Activated CD4-positive, alpha-beta T cell treated with anti-CD3 and anti-CD28 coated beads, Interleukin-2, amount 10 ng/mL, durations not matched to agents 24 days and 14 days (primary cell): ENCODE measurements around the gene KDM4C. TPM values are rescaled to one million over a fixed set of nuclear protein-coding genes. Genes with fewer than 3 reads are reported as not detected.
"Not testable (repeated sequence)": the region's sequence is repeated elsewhere in the genome, so short reads cannot be mapped to it uniquely, and the experiment has no call there.

Source experiments
- DNase-seq: peaks from one replicate; pipeline ENCODE4 v3.0.0; 2022
- H3K27ac Mint-ChIP-seq: one replicate; pipeline ENCODE4 v1.8.0; 2022; ENCODE audit warnings: mild to moderate bottlenecking, mixed read lengths
- H3K27me3 Mint-ChIP-seq: one replicate; pipeline ENCODE4 v1.8.0; 2022; ENCODE audit warnings: mixed read lengths
- H3K36me3 Mint-ChIP-seq: one replicate; pipeline ENCODE4 v1.8.0; 2022; ENCODE audit warnings: low read depth, mild to moderate bottlenecking, mixed read lengths
- H3K4me1 Mint-ChIP-seq: one replicate; pipeline ENCODE4 v1.8.0; 2021; ENCODE audit warnings: mixed read lengths
- H3K4me3 Mint-ChIP-seq: one replicate; pipeline ENCODE4 v1.8.0; 2022; ENCODE audit warnings: mild to moderate bottlenecking, moderate library complexity, mixed read lengths
- H3K9me3 Mint-ChIP-seq: one replicate; pipeline ENCODE4 v1.8.0; 2021; ENCODE audit warnings: mixed read lengths
- intact Hi-C: fragments of 100-400 bp; cut with micrococcal nuclease; formaldehyde crosslinking; loops from one replicate; pipeline ENCODE4 v1.15.1; 2023
- total RNA-seq: library from RNA; stranded (reverse); gene quantifications from 2 replicates; pipeline ENCODE4 v1.2.3, GENCODE V29; 2022

Gene KDM4C
- total RNA-seq, 1 donor from 2014 or later, result 39.8 TPM

- DNase-seq, result no peak
- peak overlapping the region; percentile 13 for H3K27ac Mint-ChIP-seq
- H3K4me3 Mint-ChIP-seq, result no peak overlapping the region
- H3K4me1 Mint-ChIP-seq, result peaks cover 10% of the 10 kb centered on the region
- H3K36me3 Mint-ChIP-seq, result peaks cover 33% of the 10 kb centered on the region
- no peaks in the 10 kb centered on the region for H3K9me3 Mint-ChIP-seq
- no peaks in the 10 kb centered on the region for H3K27me3 Mint-ChIP-seq
- intact Hi-C loops, result no loop called here
Observed at GRCh38 chr9:7171396-7172153, 413.8 kb downstream of the KDM4C start.

DNA sequence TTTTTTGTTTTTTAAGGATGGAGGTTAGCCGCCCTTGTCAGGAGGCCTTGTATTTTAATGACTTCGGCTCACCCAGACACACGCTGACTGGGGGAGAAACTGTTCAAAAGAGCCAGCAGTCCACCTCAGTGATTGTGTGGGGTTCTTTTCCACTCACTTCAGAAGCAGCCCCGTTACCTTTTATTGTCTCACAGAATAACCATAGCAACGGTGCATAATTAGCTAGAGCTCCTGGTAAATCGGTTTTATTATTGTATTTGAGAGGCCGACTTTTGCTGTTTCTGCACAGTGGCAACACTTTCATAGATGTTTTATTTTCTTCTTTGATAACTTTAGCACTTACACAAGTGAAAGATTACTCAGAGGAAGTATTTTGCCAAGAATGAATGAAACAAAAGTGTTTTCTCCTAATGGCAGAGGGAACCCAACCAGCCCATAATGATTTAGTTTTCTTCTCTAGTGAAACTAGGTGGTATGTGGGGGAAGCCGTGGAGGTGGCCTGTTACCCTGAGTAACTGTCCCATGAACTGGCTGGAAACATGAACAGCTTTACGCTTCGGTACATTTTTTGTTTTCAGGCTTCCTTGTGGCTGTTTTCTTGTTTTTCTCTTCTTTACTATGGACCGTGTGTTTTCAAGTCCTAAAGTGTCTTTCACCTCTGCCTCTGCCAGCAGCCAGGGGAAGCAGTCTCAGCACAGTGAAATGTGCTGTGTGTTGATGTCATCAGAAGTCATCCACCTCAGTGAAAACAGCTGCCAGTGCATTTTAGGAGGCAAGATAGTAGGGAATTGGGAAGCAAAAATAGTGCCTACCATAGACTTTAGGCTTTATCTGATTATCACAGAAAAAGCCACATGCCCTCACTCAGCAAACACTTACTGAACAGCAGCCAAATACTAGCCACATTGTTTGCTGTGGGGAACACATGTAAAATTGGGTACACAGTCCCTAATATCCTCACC lies 414.7 kb downstream of the KDM4C start:
- Mint-ChIP-seq H3K27ac (no peak overlapping the region), H3K36me3 (peaks cover 33% of the 10 kb centered on the region), H3K27me3 (no peaks in the 10 kb centered on the region), H3K4me1 (peaks cover 10% of the 10 kb centered on the region), H3K4me3 (no peak overlapping the region), H3K9me3 (no peaks in the 10 kb centered on the region)
- intact Hi-C loops, result no loop called here
- DNase-seq, result no peak

DNA sequence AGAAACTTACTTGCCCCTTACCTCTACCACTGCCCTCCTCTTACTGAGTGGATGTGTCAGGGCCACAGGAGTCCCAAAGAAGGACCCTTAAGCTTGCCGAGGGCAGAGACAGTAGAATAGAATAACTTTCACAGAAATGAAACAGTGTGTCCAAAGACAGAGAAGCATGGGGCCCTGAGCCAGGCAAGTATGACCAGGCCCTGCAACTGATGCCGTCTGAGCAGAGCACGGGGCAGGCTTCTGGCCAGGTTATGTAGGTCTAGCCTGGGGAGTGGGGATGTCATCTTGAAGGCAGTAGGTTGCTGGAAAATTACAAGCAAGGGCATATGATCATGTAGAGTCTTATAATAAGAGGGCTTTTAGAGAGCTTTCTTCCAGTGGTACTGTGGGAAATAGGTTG lies 415.4 kb downstream of the KDM4C start:
- no peaks in the 10 kb centered on the region for H3K27me3 Mint-ChIP-seq
- H3K9me3 Mint-ChIP-seq, result peaks cover 3% of the 10 kb centered on the region
- H3K36me3 Mint-ChIP-seq, result peaks cover 39% of the 10 kb centered on the region
- no peak overlapping the region for H3K27ac Mint-ChIP-seq
- DNase-seq, result no peak
- intact Hi-C loops, result no loop called here
- peaks cover 13% of the 10 kb centered on the region for H3K4me1 Mint-ChIP-seq
- H3K4me3 Mint-ChIP-seq, result no peak overlapping the region

GRCh38 chr9:7174301-7174700 lies 416.5 kb downstream of the KDM4C start:
- Mint-ChIP-seq H3K9me3 (peaks cover 4% of the 10 kb centered on the region), H3K4me1 (peaks cover 19% of the 10 kb centered on the region), H3K27me3 (no peaks in the 10 kb centered on the region), H3K27ac (no peak overlapping the region), H3K36me3 (peaks cover 36% of the 10 kb centered on the region), H3K4me3 (no peak overlapping the region)
- intact Hi-C loops, result no loop called here
- DNase-seq, result no peak

GRCh38 chr9:7174884-7175283 lies 417.1 kb downstream of the KDM4C start:
- H3K4me3 Mint-ChIP-seq, result no peak overlapping the region
- intact Hi-C loops, result no loop called here
- H3K4me1 Mint-ChIP-seq, result peaks cover 19% of the 10 kb centered on the region
- peaks cover 4% of the 10 kb centered on the region for H3K9me3 Mint-ChIP-seq
- H3K27me3 Mint-ChIP-seq, result no peaks in the 10 kb centered on the region
- no peak overlapping the region for H3K27ac Mint-ChIP-seq
- peaks cover 33% of the 10 kb centered on the region for H3K36me3 Mint-ChIP-seq
- no peak for DNase-seq

- no peaks in the 10 kb centered on the region for H3K27me3 Mint-ChIP-seq
- H3K27ac Mint-ChIP-seq, result no peak overlapping the region
- intact Hi-C loops, result no loop called here
- H3K4me1 Mint-ChIP-seq, result peaks cover 17% of the 10 kb centered on the region
- DNase-seq, result no peak
- H3K36me3 Mint-ChIP-seq, result peaks cover 29% of the 10 kb centered on the region
- H3K9me3 Mint-ChIP-seq, result peaks cover 4% of the 10 kb centered on the region
- H3K4me3 Mint-ChIP-seq, result no peak overlapping the region
Observed at GRCh38 chr9:7176561-7176960, 418.8 kb downstream of the KDM4C start.

DNA sequence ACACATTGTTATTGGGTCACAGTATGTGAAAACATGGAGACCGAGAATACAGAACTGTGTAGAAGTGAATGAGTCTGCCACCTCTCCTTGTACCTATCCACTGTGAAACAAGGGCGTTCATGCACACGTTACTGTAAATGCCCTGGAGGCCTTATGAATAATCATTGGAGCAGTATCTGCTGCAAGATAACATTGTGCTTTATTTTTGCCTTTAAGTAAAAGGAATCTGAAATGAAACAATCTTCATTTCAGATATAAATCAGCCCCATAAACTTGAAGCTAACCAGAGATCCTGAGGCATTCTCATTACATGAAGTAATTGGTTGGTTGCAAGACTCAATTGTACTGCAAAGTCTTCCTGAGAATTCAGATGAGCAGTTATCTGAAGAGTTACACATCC lies 419.6 kb downstream of the KDM4C start:
- H3K27ac Mint-ChIP-seq, result no peak overlapping the region
- DNase-seq, result no peak
- H3K9me3 Mint-ChIP-seq, result peaks cover 4% of the 10 kb centered on the region
- peaks cover 32% of the 10 kb centered on the region for H3K36me3 Mint-ChIP-seq
- H3K4me1 Mint-ChIP-seq, result peaks cover 17% of the 10 kb centered on the region
- no peak overlapping the region for H3K4me3 Mint-ChIP-seq
- H3K27me3 Mint-ChIP-seq, result no peaks in the 10 kb centered on the region
- intact Hi-C loops, result no loop called here

- intact Hi-C loops, result no loop called here
- H3K27me3 Mint-ChIP-seq, result no peaks in the 10 kb centered on the region
- no peak overlapping the region for H3K27ac Mint-ChIP-seq
- peaks cover 6% of the 10 kb centered on the region for H3K9me3 Mint-ChIP-seq
- no peak overlapping the region for H3K4me3 Mint-ChIP-seq
- H3K36me3 Mint-ChIP-seq, result peaks cover 32% of the 10 kb centered on the region
- no peak for DNase-seq
- peaks cover 16% of the 10 kb centered on the region for H3K4me1 Mint-ChIP-seq
Observed at GRCh38 chr9:7178729-7179128, 421.0 kb downstream of the KDM4C start.

DNA sequence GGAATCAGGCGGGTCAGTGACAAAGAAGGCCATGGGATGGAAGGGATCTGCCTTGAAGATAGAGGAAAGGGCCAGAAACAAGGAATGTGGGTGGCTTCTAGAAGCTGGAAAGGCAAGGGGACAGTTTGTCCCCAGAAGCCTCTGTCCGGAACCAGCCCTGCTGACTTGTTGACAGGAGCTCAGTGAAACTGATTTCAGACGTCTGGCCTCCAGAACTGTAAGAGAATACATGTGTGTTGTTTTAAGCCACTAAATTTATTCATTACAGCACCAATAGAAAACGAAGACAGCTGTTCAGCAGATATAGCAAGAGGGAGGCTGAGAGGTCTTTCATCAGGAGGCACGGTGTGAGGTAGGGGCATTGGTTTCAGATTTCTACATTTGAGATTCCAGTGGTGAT lies 422.5 kb downstream of the KDM4C start:
- DNase-seq, result no peak
- Mint-ChIP-seq H3K4me3 (no peak overlapping the region), H3K36me3 (peaks cover 21% of the 10 kb centered on the region), H3K4me1 (peaks cover 9% of the 10 kb centered on the region), H3K27me3 (no peaks in the 10 kb centered on the region), H3K9me3 (peaks cover 8% of the 10 kb centered on the region), H3K27ac (no peak overlapping the region)
- intact Hi-C loops, result no loop called here

DNA sequence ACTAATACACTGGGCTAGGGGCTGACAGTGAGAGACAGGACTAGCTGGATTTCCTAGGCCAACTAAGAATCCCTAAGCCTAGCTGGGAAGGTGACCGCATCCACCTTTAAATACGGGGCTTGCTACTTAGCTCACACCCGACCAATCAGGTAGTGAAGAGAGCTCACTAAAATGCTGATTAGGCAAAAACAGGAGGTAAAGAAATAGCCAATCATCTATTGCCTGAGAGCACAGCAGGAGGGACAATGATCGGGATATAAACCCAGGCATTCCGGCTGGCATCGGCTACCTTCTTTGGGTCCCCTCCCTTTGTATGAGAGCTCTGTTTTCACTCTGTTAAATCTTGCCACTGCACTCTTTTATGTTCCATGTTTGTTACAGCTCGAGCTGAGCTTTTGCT lies 425.4 kb downstream of the KDM4C start:
- H3K4me1 Mint-ChIP-seq, H3K27ac Mint-ChIP-seq, H3K27me3 Mint-ChIP-seq, H3K4me3 Mint-ChIP-seq, intact Hi-C loops, DNase-seq: not testable (repeated sequence)
- H3K9me3 Mint-ChIP-seq, result peaks cover 14% of the 10 kb centered on the region
- peaks cover 21% of the 10 kb centered on the region for H3K36me3 Mint-ChIP-seq

DNA sequence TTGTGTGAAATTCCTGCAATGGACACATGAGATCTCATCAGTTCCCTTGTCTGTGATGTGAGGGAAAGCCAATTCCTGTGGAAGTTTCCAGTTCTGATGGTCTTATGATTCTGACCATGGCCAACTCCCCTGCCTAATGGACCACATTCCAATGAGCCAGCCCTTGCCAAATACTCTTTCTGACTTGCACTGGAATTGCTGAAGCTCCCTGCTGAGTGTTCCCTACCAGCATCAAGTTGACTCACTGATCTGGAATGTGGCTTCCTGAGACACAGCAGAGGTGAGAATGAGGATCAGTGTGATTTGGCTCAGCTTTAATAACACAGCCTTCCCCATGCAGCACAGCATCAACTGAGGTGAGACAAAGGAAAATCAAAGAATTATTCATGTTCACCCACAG lies 427.8 kb downstream of the KDM4C start:
- DNase-seq, result no peak
- peaks cover 15% of the 10 kb centered on the region for H3K36me3 Mint-ChIP-seq
- no peaks in the 10 kb centered on the region for H3K27me3 Mint-ChIP-seq
- H3K9me3 Mint-ChIP-seq, result peaks cover 23% of the 10 kb centered on the region
- intact Hi-C loops, result no loop called here
- no peak overlapping the region for H3K27ac Mint-ChIP-seq
- H3K4me3 Mint-ChIP-seq, result no peak overlapping the region
- H3K4me1 Mint-ChIP-seq, result no peaks in the 10 kb centered on the region

GRCh38 chr9:7186175-7186574 lies 428.4 kb downstream of the KDM4C start:
- intact Hi-C loops, result no loop called here
- H3K27ac Mint-ChIP-seq, result no peak overlapping the region
- H3K36me3 Mint-ChIP-seq, result peaks cover 15% of the 10 kb centered on the region
- H3K9me3 Mint-ChIP-seq, result peaks cover 28% of the 10 kb centered on the region
- H3K4me3 Mint-ChIP-seq, result no peak overlapping the region
- H3K4me1 Mint-ChIP-seq, result no peaks in the 10 kb centered on the region
- no peak for DNase-seq
- H3K27me3 Mint-ChIP-seq, result no peaks in the 10 kb centered on the region

DNA sequence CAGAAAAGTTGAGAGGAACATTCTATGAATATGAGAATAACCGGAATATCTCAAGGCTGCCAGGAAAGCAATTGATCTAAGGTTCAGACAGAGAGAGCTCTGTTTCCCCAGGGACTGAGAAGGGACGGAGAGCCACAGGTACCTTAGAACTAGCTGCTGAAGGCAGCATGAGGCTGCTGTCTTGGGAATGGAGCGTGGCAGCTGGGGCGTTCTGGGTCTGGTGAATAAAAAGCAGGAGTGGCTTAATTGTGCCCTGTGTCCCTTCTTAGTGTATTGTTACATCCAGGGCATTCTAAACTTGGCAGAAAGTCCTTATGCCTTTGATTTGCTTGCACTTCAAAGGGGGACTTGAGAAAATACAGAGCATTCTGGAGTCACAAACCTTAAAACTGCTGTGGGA lies 434.5 kb downstream of the KDM4C start:
- no peak overlapping the region for H3K27ac Mint-ChIP-seq
- no peak for DNase-seq
- peaks cover 1% of the 10 kb centered on the region for H3K36me3 Mint-ChIP-seq
- H3K9me3 Mint-ChIP-seq, result peaks cover 34% of the 10 kb centered on the region
- no peak overlapping the region for H3K4me3 Mint-ChIP-seq
- H3K27me3 Mint-ChIP-seq, result no peaks in the 10 kb centered on the region
- H3K4me1 Mint-ChIP-seq, result no peaks in the 10 kb centered on the region
- intact Hi-C loops, result no loop called here

GRCh38 chr9:7195526-7195925 lies 437.8 kb downstream of the KDM4C start:
- Mint-ChIP-seq H3K4me1 (no peaks in the 10 kb centered on the region), H3K9me3 (peaks cover 21% of the 10 kb centered on the region), H3K27ac (no peak overlapping the region), H3K27me3 (peaks cover 3% of the 10 kb centered on the region), H3K4me3 (no peak overlapping the region), H3K36me3 (no peaks in the 10 kb centered on the region)
- DNase-seq, result no peak
- intact Hi-C loops, result no loop called here
